Mammary epithelial cell (primary cell): ENCODE measurements around the gene GDPD1.

Source experiments
- EZH2 ChIP-seq: IDR thresholded peaks from 2 replicates; pipeline ENCODE4 v1.6.1; 2012; ENCODE audit warnings: low read length, inconsistent platforms, borderline replicate concordance
- TF ChIP-seq, protein P1 (sequence below), 2 donors: IDR thresholded peaks in 1 of 2; conservative IDR thresholded peaks in 1 of 2; 2 replicates each; pipeline ENCODE4 v1.5.1; 2011 to 2012; ENCODE audit warnings: inconsistent platforms in 2 of 2, low read length in 2 of 2, mild to moderate bottlenecking in 2 of 2, control low read depth in 1 of 2, low read depth in 1 of 2; ENCODE audit not compliant: insufficient read depth in 1 of 2; ENCODE audit errors: extremely low read depth in 1 of 2

DNA sequence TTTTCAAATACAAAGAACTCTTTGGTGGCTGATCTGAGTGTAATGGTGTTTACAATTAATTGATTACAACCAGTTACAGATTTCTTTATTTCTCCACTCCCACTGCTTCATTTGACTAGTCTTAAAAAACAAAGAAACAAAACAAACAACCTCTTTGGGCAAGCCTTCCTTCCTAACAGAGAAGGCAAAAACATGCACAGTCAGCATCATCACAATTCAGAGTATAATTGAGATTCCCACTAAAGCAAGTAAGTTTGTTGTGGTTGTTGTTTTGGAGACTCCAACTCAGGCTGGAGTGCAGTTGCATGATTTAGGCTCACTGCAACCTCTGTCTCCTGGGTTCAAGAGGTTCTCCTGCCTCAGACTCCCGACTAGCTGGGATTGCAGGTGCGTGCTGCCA is 40.4 kb downstream of the GDPD1 start:
- TF ChIP-seq, protein P1, sequence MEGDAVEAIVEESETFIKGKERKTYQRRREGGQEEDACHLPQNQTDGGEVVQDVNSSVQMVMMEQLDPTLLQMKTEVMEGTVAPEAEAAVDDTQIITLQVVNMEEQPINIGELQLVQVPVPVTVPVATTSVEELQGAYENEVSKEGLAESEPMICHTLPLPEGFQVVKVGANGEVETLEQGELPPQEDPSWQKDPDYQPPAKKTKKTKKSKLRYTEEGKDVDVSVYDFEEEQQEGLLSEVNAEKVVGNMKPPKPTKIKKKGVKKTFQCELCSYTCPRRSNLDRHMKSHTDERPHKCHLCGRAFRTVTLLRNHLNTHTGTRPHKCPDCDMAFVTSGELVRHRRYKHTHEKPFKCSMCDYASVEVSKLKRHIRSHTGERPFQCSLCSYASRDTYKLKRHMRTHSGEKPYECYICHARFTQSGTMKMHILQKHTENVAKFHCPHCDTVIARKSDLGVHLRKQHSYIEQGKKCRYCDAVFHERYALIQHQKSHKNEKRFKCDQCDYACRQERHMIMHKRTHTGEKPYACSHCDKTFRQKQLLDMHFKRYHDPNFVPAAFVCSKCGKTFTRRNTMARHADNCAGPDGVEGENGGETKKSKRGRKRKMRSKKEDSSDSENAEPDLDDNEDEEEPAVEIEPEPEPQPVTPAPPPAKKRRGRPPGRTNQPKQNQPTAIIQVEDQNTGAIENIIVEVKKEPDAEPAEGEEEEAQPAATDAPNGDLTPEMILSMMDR (conservative IDR thresholded peaks at IDR 0.05 in 1 of 2, IDR thresholded peaks at IDR 0.05 in 1 of 2; ENCODE audit: extremely low read depth in 1 of 2, insufficient read depth in 1 of 2, low read depth in 1 of 2, low read length in 2 of 2), result no peak
- no peak for TF ChIP-seq EZH2
